Measurements from ENCODE around the gene FBXO33. TPM values are rescaled to one million over a fixed set of nuclear protein-coding genes. Genes with fewer than 3 reads are reported as not detected.

Gene FBXO33
- total RNA-seq, 6 donors from 2014 or later, result 10.1 to 23.2 (median 14.3) TPM

- no peaks in the 10 kb centered on the region for H3K36me3 ChIP-seq
- H3K27ac ChIP-seq, result peak overlapping the region; percentile 98 to 99 (median 98)
- H3K4me3 ChIP-seq, result peak overlapping the region in 3 of 4 donors; percentile 92 to 97 (median 96)
- ATAC-seq (ENCODE audit: low FRiP score in 2 of 2) (no peak), DNase-seq (no peak)
- TF ChIP-seq EP300 (IDR thresholded peaks at IDR 0.05) (no peak), CTCF (IDR thresholded peaks at IDR 0.05) (no peak), POLR2AphosphoS5 (IDR thresholded peaks at IDR 0.05) (no peak), POLR2A (IDR thresholded peaks at IDR 0.05) (no peak)
- H3K9me3 ChIP-seq, result no peaks in the 10 kb centered on the region
- WGBS, 2 donors, result 15 to 20% methylated on average over 8 of the region's 8 CpGs
- no peaks in the 10 kb centered on the region for H3K27me3 ChIP-seq
- peaks cover 24 to 30% (median 25%) of the 10 kb centered on the region in 4 donors for H3K4me1 ChIP-seq
Measured at GRCh38 chr14:39433452-39433813, 1.2 kb upstream of the FBXO33 start.

- peak; percentile 93 to 97 for ATAC-seq (ENCODE audit: low FRiP score in 2 of 2)
- 0 to 1% methylated on average over 12 to 37 of the region's 38 CpGs for WGBS, 2 donors
- peak; percentile 95 to 97 for DNase-seq
Measured at GRCh38 chr14:39432619-39433451, 602 bp upstream of the FBXO33 start.

GRCh38 chr14:39431416-39432178 lies 636 bp downstream of the FBXO33 start:
- 0 to 1% methylated on average over 29 to 34 of the region's 81 CpGs for WGBS, 2 donors
- H3K36me3 ChIP-seq, result no peaks in the 10 kb centered on the region
- H3K4me1 ChIP-seq, result peaks cover 31 to 44% (median 35%) of the 10 kb centered on the region in 4 donors
- H3K9me3 ChIP-seq, result no peaks in the 10 kb centered on the region
- TF ChIP-seq CTCF (IDR thresholded peaks at IDR 0.05) (peak in 2 of 6 experiments; percentile 12 to 15), POLR2AphosphoS5 (IDR thresholded peaks at IDR 0.05) (peak in 1 of 2 donors; percentile 35), POLR2A (IDR thresholded peaks at IDR 0.05) (peak in 2 of 4 donors; percentile 66 to 82), EP300 (IDR thresholded peaks at IDR 0.05) (no peak)
- peak overlapping the region; percentile 71 to 97 (median 94) for H3K4me3 ChIP-seq
- no peaks in the 10 kb centered on the region for H3K27me3 ChIP-seq
- peak; percentile 3 to 13 for ATAC-seq (ENCODE audit: low FRiP score in 2 of 2)
- peak in 1 of 2 donors; percentile 74 for DNase-seq
- peak overlapping the region; percentile 98 to 99 (median 98) for H3K27ac ChIP-seq

More at GRCh38 chr14:39432619-39433451, 602 bp upstream of the FBXO33 start:
- no peaks in the 10 kb centered on the region for H3K27me3 ChIP-seq
- TF ChIP-seq CTCF (IDR thresholded peaks at IDR 0.05), result peak in 2 of 6 experiments; percentile 17 to 36
- peak in 1 of 4 donors; percentile 4 for TF ChIP-seq EP300 (IDR thresholded peaks at IDR 0.05)
- TF ChIP-seq POLR2A (IDR thresholded peaks at IDR 0.05), result peak; percentile 15 to 85 (median 70)
- peak; percentile 77 to 91 for TF ChIP-seq POLR2AphosphoS5 (IDR thresholded peaks at IDR 0.05)
- H3K27ac ChIP-seq, result peak overlapping the region; percentile 98 to 99 (median 98)
- no peaks in the 10 kb centered on the region for H3K9me3 ChIP-seq
- H3K4me3 ChIP-seq, result peak overlapping the region; percentile 13 to 97 (median 94)
- peaks cover 26 to 35% (median 28%) of the 10 kb centered on the region in 4 donors for H3K4me1 ChIP-seq
- no peaks in the 10 kb centered on the region for H3K36me3 ChIP-seq

GRCh38 chr14:39430762-39431415 lies 1.3 kb downstream of the FBXO33 start:
- H3K27ac ChIP-seq, result peak overlapping the region; percentile 98 to 99 (median 98)
- no peaks in the 10 kb centered on the region for H3K9me3 ChIP-seq
- H3K36me3 ChIP-seq, result no peaks in the 10 kb centered on the region
- H3K27me3 ChIP-seq, result no peaks in the 10 kb centered on the region
- no peak for ATAC-seq (ENCODE audit: low FRiP score in 2 of 2)
- WGBS, 2 donors, result 5 to 10% methylated on average over 19 of the region's 19 CpGs
- peak overlapping the region; percentile 71 to 97 (median 94) for H3K4me3 ChIP-seq
- H3K4me1 ChIP-seq, result peaks cover 35 to 50% (median 42%) of the 10 kb centered on the region in 4 donors
- TF ChIP-seq CTCF (IDR thresholded peaks at IDR 0.05), result no peak
- no peak for TF ChIP-seq POLR2A (IDR thresholded peaks at IDR 0.05)
- no peak for TF ChIP-seq POLR2AphosphoS5 (IDR thresholded peaks at IDR 0.05)
- TF ChIP-seq EP300 (IDR thresholded peaks at IDR 0.05), result no peak
- peak in 1 of 2 donors; percentile 74 for DNase-seq
